Heart right ventricle (tissue), 16 donors: ENCODE results near the gene TUBA3E. TPM values are rescaled to one million over a fixed set of nuclear protein-coding genes. Genes with fewer than 3 reads are reported as not detected.
"Not testable (repeated sequence)": the region's sequence is repeated elsewhere in the genome, so short reads cannot be mapped to it uniquely, and the experiment has no call there.

Source experiments
- ATAC-seq, 8 donors: fragments of 200-7000 bp; cut with Tn5 transposase; one replicate each; pipeline ENCODE4 v1.9.1; 2020; ENCODE audit warnings: mild to moderate bottlenecking in 8 of 8, moderate library complexity in 8 of 8, moderate number of reproducible peaks in 1 of 8
- DNase-seq, 2 donors: peaks; one replicate each; pipeline ENCODE4 v3.0.0-alpha.2; 2020
- H3K27ac ChIP-seq, 10 donors: fragments of 200-600 bp; sonication (generic) in 2 of 10; one replicate each; pipeline versions ENCODE4 v1.5.0 to v1.8.0; 2020 to 2022; ENCODE audit warnings: mild to moderate bottlenecking in 3 of 10
- H3K27me3 ChIP-seq, 7 donors: fragments of 200-600 bp; one replicate each; pipeline ENCODE4 v1.8.0; 2021 to 2022; ENCODE audit warnings: mild to moderate bottlenecking in 2 of 7
- H3K36me3 ChIP-seq, 9 donors: fragments of 200-600 bp; sonication (generic) in 1 of 9; one replicate each; pipeline versions ENCODE4 v1.5.0 to v1.8.0; 2020 to 2022; ENCODE audit warnings: mild to moderate bottlenecking in 2 of 9
- H3K4me1 ChIP-seq, 9 donors: fragments of 200-600 bp; sonication (generic) in 1 of 9; one replicate each; pipeline versions ENCODE4 v1.5.0 to v1.8.0; 2020 to 2022; ENCODE audit warnings: mild to moderate bottlenecking in 4 of 9
- H3K4me3 ChIP-seq, 10 donors: fragments of 200-600 bp; sonication (generic) in 2 of 10; one replicate each; pipeline versions ENCODE4 v1.5.0 to v1.8.0; 2020 to 2022; ENCODE audit warnings: mild to moderate bottlenecking in 7 of 10, moderate library complexity in 2 of 10
- H3K9me3 ChIP-seq, 11 donors: fragments of 200-600 bp in 10 of 11; sonication (generic) in 2 of 11; one replicate each; pipeline versions ENCODE4 v1.5.0 to v1.8.0; 2013 to 2022; ENCODE audit warnings: mild to moderate bottlenecking in 2 of 11, control low read depth in 1 of 11, moderate library complexity in 1 of 11
- CTCF ChIP-seq, 9 donors: fragments of 200-600 bp; sonication (generic) in 2 of 9; IDR thresholded peaks; one replicate each; pipeline versions ENCODE4 v1.5.0 to v1.8.0; 2021 to 2022; ENCODE audit warnings: antibody characterized with exemption in 9 of 9, mild to moderate bottlenecking in 5 of 9, moderate library complexity in 1 of 9
- WGBS, 2 donors: extraction: QIAGEN DNeasy Blood & Tissue Kit; methylation state at CpG; one replicate each; pipeline ENCODE4 v1.1.7; 2013; ENCODE audit warnings: inconsistent platforms in 1 of 2; 5-methylcytosine and 5-hydroxymethylcytosine counted together
- intact Hi-C, 10 donors: fragments of 100-400 bp; cut with DNase I; formaldehyde crosslinking; loops; one replicate each; pipeline versions ENCODE4 v1.11.1 to v1.14.2; 2022
- polyA plus RNA-seq, 2 donors: library from polyadenylated mRNA; stranded (reverse); fragments of 200-250 nt; gene quantifications; one replicate each; pipeline ENCODE4 v1.2.3, GENCODE V29; 2013
- total RNA-seq, 10 donors: library from RNA; stranded (reverse); fragmentation: NEBNext Ultra II Directional in 3 of 10; extraction: Animal tissue kit (Norgen Biotek cat#: 25700) in 3 of 10; gene quantifications; one replicate each; pipeline versions ENCODE4 v1.2.1 to v1.2.4, GENCODE V29; 2021 to 2023
- donor health status: Arrhythmogenic right ventricular cardiomyopathy.
- donor health status: ischemic (EF 13 %, LVEDD 7.1; RV severe dilation, severe dysfunction).
- donor health status: healthy with polysubstance abuse.
- donor health status: DM: no; HTN: yes; CAD: no.
- donor health status: DM: no; HTN: no; CAD: no.
- donor health status: ischemic (EF 25% LVEDD 6.9; RV normal size, moderate dysfunction).
- donor health status: ischemic (EF 25% LVEDD 5.7; RV mildly dilated, moderate dysfunction).
- donor health status: healthy.
- donor health status: DM: yes; HTN: yes; CAD: no.
- donor health status: Ischemic cardiomyopathy.
- donor health status: ischemic (EF 35%, LVEDD 5.7; RV mildly dilated, moderate dysfunction).
- donor health status: nonischemic (EF 11% LVEDD 7.7; RV severe dilation, severe dysfunction).
- donor health status: DM: yes; HTN: yes; CAD: no.
- donor health status: PGD.
- donor health status: ischemic (EF 29% LVEDD 5.4; RV normal size, mild dysfunction).
- donor health status: nonischemic (EF 23%, LVEDD 6.1; RV moderate dilation, normal function).

The TUBA3E gene
- total and polyA plus RNA-seq, 12 donors = 2.3 to 286 (median 10.5) TPM

- intact Hi-C loops = loop anchor here in 9 of 10 donors (5.0 to 10.0 kb wide), 6 partner anchors 143 to 1303 kb away; partner anchors contain the start of gene IMP4 (in 2 of the 9)
- peak; percentile 89 to 94 (median 94) for ATAC-seq
- peaks cover 0 to 22% (median 0%) of the 10 kb centered on the region in 9 donors for H3K36me3 ChIP-seq
Measured at GRCh38 chr2:130181880-130182682, 16.2 kb downstream of the TUBA3E start, which contains the start of gene MZT2B. Gene MZT2B, plus strand, starts transcription at chr2:130182262. Its CDS starts 21 bp downstream, at chr2:130182283.

GRCh38 chr2:130181325-130181879 is 16.8 kb downstream of the TUBA3E start, which contains the start of gene SMPD4:
Gene SMPD4, minus strand, starts transcription at chr2:130181602. Its CDS starts 5,010 bp downstream, at chr2:130176592.
- ATAC-seq (peak; percentile 90 to 98 (median 94)), DNase-seq (peak; percentile 98 to 99)
- H3K36me3 ChIP-seq = peaks cover 0 to 23% (median 0%) of the 10 kb centered on the region in 9 donors
- intact Hi-C loops = loop anchor here in 9 of 10 donors (5.0 to 10.0 kb wide), 6 partner anchors 143 to 1303 kb away; partner anchors contain the start of gene IMP4 (in 2 of the 9)
- H3K9me3 ChIP-seq = no peaks in the 10 kb centered on the region
- peaks cover 11 to 29% (median 23%) of the 10 kb centered on the region in 9 donors for H3K4me1 ChIP-seq
- no peaks in the 10 kb centered on the region for H3K27me3 ChIP-seq
- WGBS, 2 donors = 0% methylated on average over 51 to 55 of the region's 55 CpGs
- H3K27ac ChIP-seq = peak within 1 kb of the TSS; percentile 77 to 98 (median 92)
- no peak for TF ChIP-seq CTCF (IDR thresholded peaks at IDR 0.05)
- H3K4me3 ChIP-seq = peak within 1 kb of the TSS; percentile 77 to 99 (median 94)

More at GRCh38 chr2:130181880-130182682, 16.2 kb downstream of the TUBA3E start, which contains the start of gene MZT2B:
- peaks cover 11 to 29% (median 23%) of the 10 kb centered on the region in 9 donors for H3K4me1 ChIP-seq
- peak within 1 kb of the TSS; percentile 77 to 99 (median 94) for H3K4me3 ChIP-seq
- WGBS, 2 donors = 1% methylated on average over 72 to 83 of the region's 86 CpGs
- H3K27me3 ChIP-seq, H3K9me3 ChIP-seq: not testable (repeated sequence)
- peak in 8 of 9 donors; percentile 64 to 95 (median 77) for TF ChIP-seq CTCF (IDR thresholded peaks at IDR 0.05)
- peak; percentile 87 to 92 for DNase-seq
- peak within 1 kb of the TSS; percentile 77 to 98 (median 92) for H3K27ac ChIP-seq

GRCh38 chr2:130180404-130181324 is 17.6 kb downstream of the TUBA3E start:
- Histone ChIP-seq H3K4me3 (peak overlapping the region; percentile 77 to 99 (median 94)), H3K27ac (peak overlapping the region; percentile 77 to 98 (median 92)), H3K4me1 (peaks cover 11 to 30% (median 23%) of the 10 kb centered on the region in 9 donors), H3K36me3 (peaks cover 0 to 28% (median 0%) of the 10 kb centered on the region in 9 donors)
- not testable (repeated sequence) for DNase-seq, H3K9me3 ChIP-seq, ATAC-seq, H3K27me3 ChIP-seq
- WGBS, 2 donors = 24 to 25% methylated on average over 38 of the region's 38 CpGs
- intact Hi-C loops = loop anchor here in 9 of 10 donors (5.0 to 10.0 kb wide), 6 partner anchors 144 to 1304 kb away; partner anchors contain the start of gene IMP4 (in 2 of the 9)

- Histone ChIP-seq H3K36me3 (peaks cover 0 to 80% (median 11%) of the 10 kb centered on the region in 9 donors), H3K4me1 (peaks cover 0 to 21% (median 4%) of the 10 kb centered on the region in 9 donors), H3K27ac (peak overlapping the region in 9 of 10 donors; percentile 32 to 78 (median 52))
- intact Hi-C loops, H3K27me3 ChIP-seq, H3K9me3 ChIP-seq, H3K4me3 ChIP-seq: not testable (repeated sequence)
- ATAC-seq = peak; percentile 59 to 94 (median 84)
- DNase-seq = peak in 1 of 2 donors; percentile 22
- WGBS, 2 donors = 48 to 63% methylated on average over 5 of the region's 5 CpGs
Measured at GRCh38 chr2:130174866-130175265, 23.4 kb downstream of the TUBA3E start.
